ENCODE data around the gene CTSZ.
A peak's percentile ranks its signal among the peaks of the same experiment; 100 is the strongest.

Gene CTSZ

GRCh38 chr20:59006864-59007664, at the start of gene CTSZ:
Gene CTSZ, minus strand, starts transcription at chr20:59007254. Its CDS starts 126 bp downstream, at chr20:59007128.
- TF ChIP-seq CTCF (IDR thresholded peaks at IDR 0.05; ENCODE audit: control insufficient read depth, insufficient read depth, low read depth, low read length, missing control alignments): no peak
- no peak for DNase-seq (ENCODE audit: low read depth)
- peak within 1 kb of the TSS; percentile 96 for H3K4me3 ChIP-seq (ENCODE audit: control insufficient read depth, low read depth, low read length)

GRCh38 chr20:59055302-59055701, 48.2 kb upstream of the CTSZ start:
- no peak for DNase-seq (ENCODE audit: low read depth)
- H3K4me3 ChIP-seq (ENCODE audit: control insufficient read depth, low read depth, low read length): no peak overlapping the region
- TF ChIP-seq CTCF (IDR thresholded peaks at IDR 0.05; ENCODE audit: control insufficient read depth, insufficient read depth, low read depth, low read length, missing control alignments): peak; percentile 33

GRCh38 chr20:59051666-59052185, 44.7 kb upstream of the CTSZ start:
- no peak for DNase-seq (ENCODE audit: low read depth)
- no peak for TF ChIP-seq CTCF (IDR thresholded peaks at IDR 0.05; ENCODE audit: control insufficient read depth, insufficient read depth, low read depth, low read length, missing control alignments)
- no peak overlapping the region for H3K4me3 ChIP-seq (ENCODE audit: control insufficient read depth, low read depth, low read length)

GRCh38 chr20:59050437-59050836, 43.4 kb upstream of the CTSZ start:
- no peak for DNase-seq (ENCODE audit: low read depth)
- no peak for TF ChIP-seq CTCF (IDR thresholded peaks at IDR 0.05; ENCODE audit: control insufficient read depth, insufficient read depth, low read depth, low read length, missing control alignments)
- no peak overlapping the region for H3K4me3 ChIP-seq (ENCODE audit: control insufficient read depth, low read depth, low read length)

- no peak overlapping the region for H3K4me3 ChIP-seq (ENCODE audit: control insufficient read depth, low read depth, low read length)
- no peak for DNase-seq (ENCODE audit: low read depth)
- TF ChIP-seq CTCF (IDR thresholded peaks at IDR 0.05; ENCODE audit: control insufficient read depth, insufficient read depth, low read depth, low read length, missing control alignments): no peak
Observed at GRCh38 chr20:59048681-59049030, 41.6 kb upstream of the CTSZ start.

- no peak overlapping the region for H3K4me3 ChIP-seq (ENCODE audit: control insufficient read depth, low read depth, low read length)
- no peak for DNase-seq (ENCODE audit: low read depth)
- no peak for TF ChIP-seq CTCF (IDR thresholded peaks at IDR 0.05; ENCODE audit: control insufficient read depth, insufficient read depth, low read depth, low read length, missing control alignments)
Observed at GRCh38 chr20:59047938-59048680, 41.1 kb upstream of the CTSZ start.

Measured in AG09309 (cell line).